ENCODE measurements around the gene LTF.

The LTF gene

GRCh38 chr3:46464326-46465195 is at the start of gene LTF:
Gene LTF, minus strand, starts transcription at chr3:46464905. Its CDS starts 38 bp downstream, at chr3:46464867.
- Histone ChIP-seq H3K4me3 (no peak within 1 kb of the TSS), H3K27ac (no peak within 1 kb of the TSS), H3K36me3 (ENCODE audit: insufficient read depth, low read length) (no peaks in the 10 kb centered on the region), H3K9ac (ENCODE audit: insufficient read length) (no peak within 1 kb of the TSS), H3K9me3 (ENCODE audit: low read depth, low read length) (no peaks in the 10 kb centered on the region)
- TF ChIP-seq EZH2 (IDR thresholded peaks at IDR 0.05) (no peak), FOXP2 (optimal IDR thresholded peaks at IDR 0.05; ENCODE audit: control extremely low read depth, extremely low read length, insufficient read depth) (no peak), POLR2AphosphoS5 (IDR thresholded peaks at IDR 0.05; ENCODE audit: borderline replicate concordance, low read depth, low read length) (no peak)
- DNase-seq (ENCODE audit: low read depth, low spot score), result no peak

- H3K27ac ChIP-seq, result no peak overlapping the region
- H3K9me3 ChIP-seq (ENCODE audit: low read depth, low read length), result no peaks in the 10 kb centered on the region
- no peak for DNase-seq (ENCODE audit: low read depth, low spot score)
- H3K4me3 ChIP-seq, result no peak overlapping the region
- no peaks in the 10 kb centered on the region for H3K36me3 ChIP-seq (ENCODE audit: insufficient read depth, low read length)
- TF ChIP-seq FOXP2 (optimal IDR thresholded peaks at IDR 0.05; ENCODE audit: control extremely low read depth, extremely low read length, insufficient read depth), result no peak
- no peak for TF ChIP-seq EZH2 (IDR thresholded peaks at IDR 0.05)
- TF ChIP-seq POLR2AphosphoS5 (IDR thresholded peaks at IDR 0.05; ENCODE audit: borderline replicate concordance, low read depth, low read length), result no peak
- H3K9ac ChIP-seq (ENCODE audit: insufficient read length), result no peak overlapping the region
Measured at GRCh38 chr3:46512191-46512749, 47.6 kb upstream of the LTF start.

DNA sequence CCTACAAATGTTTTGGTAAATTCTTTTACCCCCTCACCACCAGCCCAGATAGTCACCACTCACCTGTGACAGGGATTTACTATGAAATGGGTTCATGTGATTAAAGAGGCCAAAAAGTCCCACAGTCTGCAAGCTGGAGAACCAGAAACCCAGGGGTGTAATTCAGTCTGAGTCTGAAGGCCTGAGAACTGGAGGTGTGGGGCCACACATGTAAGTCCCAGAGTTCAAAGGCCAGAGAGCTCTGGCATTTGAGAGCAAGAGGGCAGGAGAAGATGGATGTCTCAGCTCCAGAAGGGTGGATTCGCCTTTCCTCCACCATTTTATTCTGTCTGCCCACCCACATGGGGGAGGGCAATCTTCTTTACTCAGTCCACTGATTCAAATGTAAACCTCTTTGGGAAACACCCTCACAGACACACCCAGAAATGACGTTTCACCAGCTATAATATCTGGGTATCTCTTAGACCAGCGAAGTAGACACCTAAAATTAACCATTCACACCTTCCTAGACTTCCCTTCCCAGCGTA is 45.0 kb upstream of the LTF start:
- DNase-seq (ENCODE audit: low read depth, low spot score), result no peak

DNA sequence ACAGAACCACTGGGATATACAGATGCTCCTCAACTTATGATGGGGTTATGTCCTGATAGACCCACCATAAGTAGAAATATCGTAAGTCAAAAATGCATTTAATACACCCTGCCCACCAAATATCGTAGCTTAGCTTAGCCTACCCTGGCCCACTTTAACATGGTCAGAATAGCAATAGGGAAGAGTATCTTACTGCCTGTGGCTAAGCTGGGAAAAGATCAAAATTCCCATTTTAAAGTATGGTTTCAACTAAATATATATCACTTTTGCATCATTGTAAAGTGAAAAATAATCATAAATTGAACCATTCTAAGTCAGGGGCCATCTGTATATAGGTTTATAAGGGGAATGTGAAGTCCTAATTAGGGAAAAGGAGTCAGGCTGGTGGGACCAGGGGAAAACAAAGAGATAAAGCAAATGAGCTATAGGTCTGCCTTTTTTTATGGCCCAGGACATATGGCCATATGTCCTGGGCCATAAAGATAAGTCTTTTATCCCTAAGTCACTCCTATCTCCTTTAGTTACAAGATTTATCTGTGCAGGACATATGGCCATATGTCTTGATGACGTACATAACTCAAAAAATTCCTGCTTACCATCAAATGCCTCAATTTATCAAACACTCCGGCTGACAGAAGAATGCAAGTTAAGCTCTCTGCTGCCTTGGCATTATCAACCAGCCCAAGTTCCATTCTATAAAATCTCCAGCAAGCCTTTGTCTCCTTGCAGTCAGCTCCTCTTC is 44.3 kb upstream of the LTF start:
- TF ChIP-seq EZH2 (IDR thresholded peaks at IDR 0.05) (no peak), POLR2AphosphoS5 (IDR thresholded peaks at IDR 0.05; ENCODE audit: borderline replicate concordance, low read depth, low read length) (no peak), FOXP2 (optimal IDR thresholded peaks at IDR 0.05; ENCODE audit: control extremely low read depth, extremely low read length, insufficient read depth) (no peak)
- DNase-seq (ENCODE audit: low read depth, low spot score), result no peak
- H3K9ac ChIP-seq (ENCODE audit: insufficient read length), result no peak overlapping the region
- no peak overlapping the region for H3K4me3 ChIP-seq
- H3K36me3 ChIP-seq (ENCODE audit: insufficient read depth, low read length), result no peaks in the 10 kb centered on the region
- H3K27ac ChIP-seq, result no peak overlapping the region
- no peaks in the 10 kb centered on the region for H3K9me3 ChIP-seq (ENCODE audit: low read depth, low read length)

More for the DNA sequence above, 45.0 kb upstream of the LTF start:
- H3K4me3 ChIP-seq, result no peak overlapping the region
- H3K9me3 ChIP-seq (ENCODE audit: low read depth, low read length), result no peaks in the 10 kb centered on the region
- TF ChIP-seq EZH2 (IDR thresholded peaks at IDR 0.05) (no peak), POLR2AphosphoS5 (IDR thresholded peaks at IDR 0.05; ENCODE audit: borderline replicate concordance, low read depth, low read length) (no peak), FOXP2 (optimal IDR thresholded peaks at IDR 0.05; ENCODE audit: control extremely low read depth, extremely low read length, insufficient read depth) (no peak)
- no peak overlapping the region for H3K27ac ChIP-seq
- H3K36me3 ChIP-seq (ENCODE audit: insufficient read depth, low read length), result no peaks in the 10 kb centered on the region
- no peak overlapping the region for H3K9ac ChIP-seq (ENCODE audit: insufficient read length)

DNA sequence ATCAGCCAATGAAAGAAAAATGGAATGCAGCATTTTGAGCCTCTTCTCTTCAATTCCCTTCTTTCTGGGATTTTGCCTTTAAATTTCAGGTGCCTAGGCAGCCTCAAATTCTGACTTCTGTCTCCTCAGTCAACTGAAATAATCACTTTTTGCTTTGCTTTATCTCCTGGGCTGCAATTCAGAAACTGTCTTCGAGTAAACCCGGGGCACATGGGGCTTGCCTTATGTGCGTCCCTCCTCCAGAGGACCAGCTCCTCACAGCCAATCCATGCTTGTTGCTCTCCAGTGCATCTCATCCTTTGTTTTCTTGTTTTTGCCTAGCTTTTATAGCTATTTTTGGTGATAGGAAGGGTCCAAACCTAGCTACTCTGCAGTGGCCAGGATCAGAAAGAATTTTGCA is 41.8 kb upstream of the LTF start:
- H3K27ac ChIP-seq, result no peak overlapping the region
- no peaks in the 10 kb centered on the region for H3K9me3 ChIP-seq (ENCODE audit: low read depth, low read length)
- no peaks in the 10 kb centered on the region for H3K36me3 ChIP-seq (ENCODE audit: insufficient read depth, low read length)
- no peak overlapping the region for H3K4me3 ChIP-seq
- DNase-seq (ENCODE audit: low read depth, low spot score), result no peak
- no peak overlapping the region for H3K9ac ChIP-seq (ENCODE audit: insufficient read length)
- TF ChIP-seq POLR2AphosphoS5 (IDR thresholded peaks at IDR 0.05; ENCODE audit: borderline replicate concordance, low read depth, low read length) (no peak), EZH2 (IDR thresholded peaks at IDR 0.05) (no peak), FOXP2 (optimal IDR thresholded peaks at IDR 0.05; ENCODE audit: control extremely low read depth, extremely low read length, insufficient read depth) (no peak)

DNA sequence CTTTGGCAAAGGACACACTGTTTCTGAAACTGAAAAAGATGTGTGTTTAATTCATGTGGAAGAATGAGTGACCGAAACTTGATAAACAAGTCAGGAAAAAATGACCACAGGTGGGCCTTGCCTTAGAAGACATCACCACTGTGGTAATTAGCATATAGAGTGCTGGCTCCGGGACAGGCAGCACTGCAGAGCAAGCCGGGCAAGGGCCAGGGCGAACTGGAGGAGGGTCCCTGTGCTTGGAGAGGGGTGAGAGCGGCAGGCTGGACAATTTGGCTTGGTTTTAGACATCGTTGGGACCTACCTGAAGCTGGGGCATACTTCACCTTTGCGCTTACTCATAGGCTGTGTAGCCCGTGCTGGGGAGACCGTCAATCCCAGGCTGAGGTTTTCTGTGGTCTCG is 41.2 kb upstream of the LTF start:
- Histone ChIP-seq H3K9ac (ENCODE audit: insufficient read length) (no peak overlapping the region), H3K9me3 (ENCODE audit: low read depth, low read length) (no peaks in the 10 kb centered on the region), H3K4me3 (no peak overlapping the region), H3K27ac (no peak overlapping the region), H3K36me3 (ENCODE audit: insufficient read depth, low read length) (no peaks in the 10 kb centered on the region)
- TF ChIP-seq FOXP2 (optimal IDR thresholded peaks at IDR 0.05; ENCODE audit: control extremely low read depth, extremely low read length, insufficient read depth), result no peak
- no peak for DNase-seq (ENCODE audit: low read depth, low spot score)

DNA sequence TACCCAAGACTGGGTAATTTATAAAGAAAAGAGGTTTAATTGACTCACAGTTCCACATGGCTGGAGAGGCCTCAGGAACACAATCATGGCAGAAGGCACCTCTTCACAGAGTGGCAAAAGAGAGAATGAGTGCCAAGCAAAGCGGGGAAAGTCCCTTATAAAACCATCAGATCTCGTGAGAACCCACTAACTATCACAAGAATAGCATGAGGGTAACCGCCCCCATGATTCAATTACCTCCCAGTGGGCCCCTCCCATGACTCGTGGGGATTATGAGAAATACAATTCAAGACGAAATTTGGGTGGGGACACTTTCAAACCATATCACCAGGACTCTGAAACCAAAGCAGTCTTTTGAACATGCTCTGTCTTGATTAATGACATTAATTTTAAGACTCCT is 40.1 kb upstream of the LTF start:
- Histone ChIP-seq H3K27ac (no peak overlapping the region), H3K4me3 (no peak overlapping the region), H3K9me3 (ENCODE audit: low read depth, low read length) (no peaks in the 10 kb centered on the region), H3K9ac (ENCODE audit: insufficient read length) (no peak overlapping the region), H3K36me3 (ENCODE audit: insufficient read depth, low read length) (no peaks in the 10 kb centered on the region)
- no peak for TF ChIP-seq EZH2 (IDR thresholded peaks at IDR 0.05)
- TF ChIP-seq POLR2AphosphoS5 (IDR thresholded peaks at IDR 0.05; ENCODE audit: borderline replicate concordance, low read depth, low read length), result no peak
- TF ChIP-seq FOXP2 (optimal IDR thresholded peaks at IDR 0.05; ENCODE audit: control extremely low read depth, extremely low read length, insufficient read depth), result no peak
- DNase-seq (ENCODE audit: low read depth, low spot score), result no peak

Data from SK-N-MC (cell line).